Astrocyte (in vitro differentiated cells and primary cell): ENCODE measurements around the gene TBX4. TPM values are rescaled to one million over a fixed set of nuclear protein-coding genes. Genes with fewer than 3 reads are reported as not detected.

Source experiments
- DNase-seq: peaks from one replicate; pipeline ENCODE4 v3.0.0-alpha.2; 2010; ENCODE audit warnings: low read depth
- FAIRE-seq: peaks from 2 replicates; lab custom pipeline; 2011; peaks lifted over from hg19 to GRCh38; lab: Jason Lieb, UNC
- H2AFZ ChIP-seq: 2 replicates; pipeline ENCODE4 v1.6.0; 2012; ENCODE audit warnings: low read depth, low read length, inconsistent platforms
- H3K27ac ChIP-seq: 2 replicates; pipeline ENCODE4 v1.5.1; 2011; ENCODE audit warnings: low read depth, low read length, inconsistent platforms
- H3K27me3 ChIP-seq: 2 replicates; pipeline ENCODE4 v1.6.0; 2011; ENCODE audit warnings: low read length, inconsistent platforms; ENCODE audit not compliant: insufficient read depth
- H3K36me3 ChIP-seq: 2 replicates; pipeline ENCODE4 v1.5.1; 2011; ENCODE audit warnings: low read length, inconsistent platforms; ENCODE audit not compliant: insufficient read depth
- H3K4me1 ChIP-seq: 2 replicates; pipeline ENCODE4 v1.5.1; 2011; ENCODE audit warnings: low read length, inconsistent platforms; ENCODE audit not compliant: insufficient read depth
- H3K4me2 ChIP-seq: 2 replicates; pipeline ENCODE4 v1.6.0; 2012; ENCODE audit warnings: low read length, inconsistent platforms
- H3K4me3 ChIP-seq: 2 replicates; pipeline ENCODE4 v1.5.1; 2011; ENCODE audit warnings: low read depth, mild to moderate bottlenecking, low read length, inconsistent platforms; ENCODE audit not compliant: insufficient read depth
- H3K79me2 ChIP-seq: 2 replicates; pipeline ENCODE4 v1.6.0; 2012; ENCODE audit warnings: mild to moderate bottlenecking, low read length, inconsistent platforms; ENCODE audit not compliant: insufficient read depth
- H3K9ac ChIP-seq: 2 replicates; pipeline ENCODE4 v1.6.0; 2012; ENCODE audit warnings: mild to moderate bottlenecking, low read length, inconsistent platforms
- H3K9me3 ChIP-seq: 2 replicates; pipeline ENCODE4 v1.5.1; 2012; ENCODE audit warnings: low read depth, mild to moderate bottlenecking, low read length, inconsistent platforms; ENCODE audit not compliant: insufficient read depth
- H4K20me1 ChIP-seq: 2 replicates; pipeline ENCODE4 v1.6.0; 2012; ENCODE audit warnings: low read length, inconsistent platforms; ENCODE audit not compliant: insufficient read depth
- H3K27ac Mint-ChIP-seq: one replicate; pipeline ENCODE4 v1.8.0; 2021; ENCODE audit warnings: mild to moderate bottlenecking, mixed read lengths; ENCODE audit not compliant: unreplicated experiment
- H3K27me3 Mint-ChIP-seq: one replicate; pipeline ENCODE4 v1.8.0; 2021; ENCODE audit warnings: low read depth, mixed read lengths; ENCODE audit not compliant: unreplicated experiment
- H3K36me3 Mint-ChIP-seq: one replicate; pipeline ENCODE4 v1.8.0; 2021; ENCODE audit warnings: low read depth, mixed read lengths; ENCODE audit not compliant: unreplicated experiment
- H3K4me1 Mint-ChIP-seq: one replicate; pipeline ENCODE4 v1.8.0; 2021; ENCODE audit warnings: low read depth, mixed read lengths; ENCODE audit not compliant: unreplicated experiment
- H3K4me3 Mint-ChIP-seq: one replicate; pipeline ENCODE4 v1.8.0; 2021; ENCODE audit warnings: mild to moderate bottlenecking, moderate library complexity, mixed read lengths; ENCODE audit not compliant: unreplicated experiment
- H3K9me3 Mint-ChIP-seq: one replicate; pipeline ENCODE4 v1.8.0; 2021; ENCODE audit warnings: mild to moderate bottlenecking, mixed read lengths; ENCODE audit not compliant: unreplicated experiment
- EZH2 ChIP-seq: IDR thresholded peaks from 2 replicates; pipeline ENCODE4 v1.6.1; 2012; ENCODE audit warnings: mild to moderate bottlenecking, low read length, inconsistent platforms; ENCODE audit not compliant: insufficient read depth
- total RNA-seq: library from RNA; stranded (reverse); gene quantifications from 2 replicates; pipeline ENCODE4 v1.2.1, GENCODE V29; 2021
- TF ChIP-seq, protein P1 (sequence below): IDR thresholded peaks from 2 replicates; pipeline ENCODE4 v1.5.1; 2011; ENCODE audit warnings: low read depth, mild to moderate bottlenecking, inconsistent platforms, low read length, moderate library complexity; ENCODE audit not compliant: insufficient read depth

Gene TBX4
- total RNA-seq, 1 donor from 2014 or later = 0.14 TPM

DNA sequence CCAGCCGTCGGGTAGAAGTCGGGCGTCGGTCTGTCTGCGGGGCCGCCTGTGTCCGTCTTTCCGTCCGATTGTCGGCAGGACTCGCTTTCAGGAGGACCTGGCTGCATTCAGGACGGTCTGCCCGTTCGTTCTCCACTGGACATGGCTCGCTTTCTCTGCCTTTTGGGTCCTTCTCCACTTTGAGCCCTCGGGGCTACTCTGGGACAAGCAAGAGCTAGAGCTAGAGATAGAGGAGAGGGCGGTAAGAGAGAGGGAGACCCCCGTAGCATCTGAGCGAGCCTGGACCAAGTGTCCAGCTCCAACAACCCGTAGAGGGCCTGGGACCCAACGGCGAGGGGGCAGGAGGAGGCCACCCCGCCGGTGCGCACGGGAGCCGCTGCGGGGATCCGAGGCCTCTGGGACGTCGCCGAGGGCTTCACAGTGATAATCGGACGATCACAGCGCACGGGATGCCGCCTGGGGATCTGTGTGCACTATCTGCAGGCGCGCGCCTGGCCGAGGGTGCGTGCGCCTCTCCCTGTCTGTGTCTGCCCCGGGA lies 4.5 kb downstream of the TBX4 start:
- H4K20me1 ChIP-seq = peaks cover 4% of the 10 kb centered on the region
- DNase-seq (no peak), FAIRE-seq (no peak)
- Mint-ChIP-seq H3K36me3 (no peaks in the 10 kb centered on the region), H3K4me1 (peaks cover 1% of the 10 kb centered on the region), H3K9me3 (peaks cover 51% of the 10 kb centered on the region), H3K27me3 (peaks cover 79% of the 10 kb centered on the region), H3K4me3 (no peak overlapping the region), H3K27ac (no peak overlapping the region)
- no peak overlapping the region for H3K27ac ChIP-seq
- no peak overlapping the region for H3K4me3 ChIP-seq
- H3K79me2 ChIP-seq = no peaks in the 10 kb centered on the region
- peaks cover 4% of the 10 kb centered on the region for H3K4me1 ChIP-seq
- H3K27me3 ChIP-seq = peaks cover 98% of the 10 kb centered on the region
- H3K4me2 ChIP-seq = peak overlapping the region; percentile 61
- peaks cover 4% of the 10 kb centered on the region for H3K9me3 ChIP-seq
- H3K9ac ChIP-seq = no peak overlapping the region
- TF ChIP-seq, protein P1, sequence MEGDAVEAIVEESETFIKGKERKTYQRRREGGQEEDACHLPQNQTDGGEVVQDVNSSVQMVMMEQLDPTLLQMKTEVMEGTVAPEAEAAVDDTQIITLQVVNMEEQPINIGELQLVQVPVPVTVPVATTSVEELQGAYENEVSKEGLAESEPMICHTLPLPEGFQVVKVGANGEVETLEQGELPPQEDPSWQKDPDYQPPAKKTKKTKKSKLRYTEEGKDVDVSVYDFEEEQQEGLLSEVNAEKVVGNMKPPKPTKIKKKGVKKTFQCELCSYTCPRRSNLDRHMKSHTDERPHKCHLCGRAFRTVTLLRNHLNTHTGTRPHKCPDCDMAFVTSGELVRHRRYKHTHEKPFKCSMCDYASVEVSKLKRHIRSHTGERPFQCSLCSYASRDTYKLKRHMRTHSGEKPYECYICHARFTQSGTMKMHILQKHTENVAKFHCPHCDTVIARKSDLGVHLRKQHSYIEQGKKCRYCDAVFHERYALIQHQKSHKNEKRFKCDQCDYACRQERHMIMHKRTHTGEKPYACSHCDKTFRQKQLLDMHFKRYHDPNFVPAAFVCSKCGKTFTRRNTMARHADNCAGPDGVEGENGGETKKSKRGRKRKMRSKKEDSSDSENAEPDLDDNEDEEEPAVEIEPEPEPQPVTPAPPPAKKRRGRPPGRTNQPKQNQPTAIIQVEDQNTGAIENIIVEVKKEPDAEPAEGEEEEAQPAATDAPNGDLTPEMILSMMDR = no peak
- no peak for TF ChIP-seq EZH2
- peak overlapping the region; percentile 16 for H2AFZ ChIP-seq
- H3K36me3 ChIP-seq = no peaks in the 10 kb centered on the region

DNA sequence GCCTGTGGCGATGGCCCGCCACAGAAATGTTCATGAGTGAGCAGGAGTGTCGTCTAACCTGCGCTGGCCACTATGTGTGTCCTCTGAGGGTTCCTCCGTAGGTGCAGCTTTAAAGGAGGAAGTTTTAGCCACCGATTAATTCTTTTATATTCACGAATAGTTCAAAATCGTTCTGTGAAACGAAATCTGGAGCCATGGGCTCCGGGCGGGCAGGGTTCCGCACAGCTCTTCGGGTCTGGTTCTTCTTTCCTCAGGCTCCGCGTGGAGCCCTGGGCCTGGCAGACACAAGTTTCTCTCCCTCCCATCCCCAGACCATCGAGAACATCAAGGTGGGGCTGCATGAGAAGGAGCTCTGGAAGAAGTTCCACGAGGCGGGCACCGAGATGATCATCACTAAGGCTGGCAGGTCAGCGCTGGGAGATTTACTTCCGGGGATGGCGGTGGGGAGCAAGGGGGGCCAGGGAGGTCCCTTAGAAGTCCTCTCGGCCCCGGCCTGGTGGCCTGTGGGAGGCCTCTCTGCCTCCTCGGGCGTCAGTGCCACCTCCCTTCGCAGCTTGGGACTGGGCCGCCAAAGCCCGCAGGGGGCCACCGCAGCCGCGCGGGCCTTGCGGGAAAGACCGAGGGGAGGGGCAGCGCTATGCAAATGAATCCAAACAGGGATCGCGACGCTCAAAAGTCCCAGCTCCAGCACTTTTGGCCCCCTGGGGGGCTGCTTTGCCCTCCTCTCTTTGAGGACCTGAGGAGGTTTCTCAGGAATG lies 5.2 kb downstream of the TBX4 start:
- TF ChIP-seq, protein P1 = no peak
- TF ChIP-seq EZH2 = peak; percentile 90
- peaks cover 4% of the 10 kb centered on the region for H3K9me3 ChIP-seq
- Mint-ChIP-seq H3K4me1 (peaks cover 1% of the 10 kb centered on the region), H3K4me3 (no peak overlapping the region), H3K9me3 (peaks cover 51% of the 10 kb centered on the region), H3K27me3 (peaks cover 84% of the 10 kb centered on the region), H3K27ac (no peak overlapping the region), H3K36me3 (no peaks in the 10 kb centered on the region)
- H3K4me3 ChIP-seq = no peak overlapping the region
- H3K4me2 ChIP-seq = peak overlapping the region; percentile 61
- H3K4me1 ChIP-seq = peaks cover 4% of the 10 kb centered on the region
- no peak overlapping the region for H3K9ac ChIP-seq
- H3K27me3 ChIP-seq = peaks cover 98% of the 10 kb centered on the region
- FAIRE-seq (no peak), DNase-seq (no peak)
- peaks cover 4% of the 10 kb centered on the region for H4K20me1 ChIP-seq
- H3K27ac ChIP-seq = no peak overlapping the region
- no peaks in the 10 kb centered on the region for H3K79me2 ChIP-seq
- no peaks in the 10 kb centered on the region for H3K36me3 ChIP-seq
- peak overlapping the region; percentile 16 for H2AFZ ChIP-seq

DNA sequence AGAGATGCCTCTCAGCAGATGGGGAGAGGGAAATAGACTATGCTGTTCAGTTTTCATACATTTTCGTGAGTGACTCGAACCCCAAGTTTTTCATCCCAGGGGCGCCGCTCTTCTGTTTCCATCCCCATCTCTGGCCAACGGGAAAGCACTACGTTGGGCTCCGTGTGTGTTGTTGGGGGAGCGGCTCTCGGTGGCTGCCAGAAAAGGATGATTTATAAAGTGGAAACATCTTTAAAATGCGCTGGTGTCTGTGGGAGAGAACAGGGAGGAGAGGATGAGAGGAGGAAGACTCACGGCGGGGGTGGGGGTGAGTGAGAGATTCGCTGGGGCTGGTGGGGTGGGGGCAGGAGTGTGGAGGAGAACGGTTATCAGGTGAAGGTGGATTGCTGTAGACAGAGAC lies 5.8 kb downstream of the TBX4 start:
- FAIRE-seq = no peak
- Mint-ChIP-seq H3K4me3 (no peak overlapping the region), H3K36me3 (no peaks in the 10 kb centered on the region), H3K4me1 (peaks cover 1% of the 10 kb centered on the region), H3K9me3 (peaks cover 51% of the 10 kb centered on the region), H3K27ac (no peak overlapping the region), H3K27me3 (peaks cover 84% of the 10 kb centered on the region)
- TF ChIP-seq EZH2 = no peak
- TF ChIP-seq, protein P1 = no peak
- Histone ChIP-seq H4K20me1 (peaks cover 4% of the 10 kb centered on the region), H3K27me3 (peaks cover 97% of the 10 kb centered on the region), H3K9ac (no peak overlapping the region), H3K9me3 (peaks cover 4% of the 10 kb centered on the region), H3K79me2 (no peaks in the 10 kb centered on the region), H3K27ac (no peak overlapping the region), H3K4me2 (no peak overlapping the region), H2AFZ (no peak overlapping the region), H3K36me3 (no peaks in the 10 kb centered on the region), H3K4me1 (peaks cover 4% of the 10 kb centered on the region), H3K4me3 (no peak overlapping the region)
- no peak for DNase-seq
